Tibial artery (tissue), 4 donors: ENCODE data around the gene RBM14.
"Not testable (repeated sequence)": the region's sequence is repeated elsewhere in the genome, so short reads cannot be mapped to it uniquely, and the experiment has no call there.

Experiments
- DNase-seq, 2 donors: peaks; one replicate each; pipeline ENCODE4 v3.0.0-alpha.2; 2019
- H3K27ac ChIP-seq, 2 donors: fragments of 200-600 bp; sonication (generic) in 1 of 2; 1 replicate in 1 of 2; 2 replicates in 1 of 2; pipeline ENCODE4 v1.5.1; 2018 to 2019; ENCODE audit warnings: mild to moderate bottlenecking in 1 of 2
- H3K27me3 ChIP-seq, 2 donors: fragments of 200-600 bp; sonication (generic) in 1 of 2; one replicate each; pipeline versions ENCODE4 v1.5.1 to v1.6.0; 2016 to 2019
- H3K36me3 ChIP-seq, 3 donors: fragments of 200-600 bp; sonication (generic) in 2 of 3; one replicate each; pipeline ENCODE4 v1.5.1; 2016 to 2019; ENCODE audit warnings: mild to moderate bottlenecking in 2 of 3
- H3K4me1 ChIP-seq, 4 donors: fragments of 200-600 bp; sonication (generic) in 2 of 4; 1 replicate in 3 of 4; 2 replicates in 1 of 4; pipeline ENCODE4 v1.5.1; 2016 to 2019
- H3K4me3 ChIP-seq, 2 donors: fragments of 200-600 bp; sonication (generic) in 1 of 2; 1 replicate in 1 of 2; 2 replicates in 1 of 2; pipeline ENCODE4 v1.5.1; 2018 to 2019; ENCODE audit warnings: mild to moderate bottlenecking in 2 of 2
- H3K9me3 ChIP-seq, 3 donors: fragments of 200-600 bp; sonication (generic) in 1 of 3; one replicate each; pipeline ENCODE4 v1.5.1; 2016 to 2019
- CTCF ChIP-seq, 2 experiments: fragments of 200-600 bp in 1 of 2; fragments of 450-650 bp in 1 of 2; IDR thresholded peaks; one replicate each; pipeline ENCODE4 v1.5.1; 2017 to 2019; ENCODE audit warnings: antibody characterized with exemption in 2 of 2, mild to moderate bottlenecking in 1 of 2, moderate library complexity in 1 of 2
- intact Hi-C: fragments of 100-400 bp; cut with DNase I; formaldehyde crosslinking; loops from one replicate; pipeline ENCODE4 v1.15.0; 2023; ENCODE audit warnings: low total_unique reads

Gene RBM14

GRCh38 chr11:66603072-66603471, 13.4 kb upstream of the RBM14 start:
- no peak overlapping the region for H3K4me3 ChIP-seq
- no peak for DNase-seq
- peak overlapping the region; percentile 65 to 68 for H3K27ac ChIP-seq
- peaks cover 0 to 41% (median 19%) of the 10 kb centered on the region in 3 donors for H3K36me3 ChIP-seq
- no peak for TF ChIP-seq CTCF (IDR thresholded peaks at IDR 0.05)
- no peaks in the 10 kb centered on the region for H3K9me3 ChIP-seq
- H3K27me3 ChIP-seq, result no peaks in the 10 kb centered on the region
- intact Hi-C loops, result no loop called here
- H3K4me1 ChIP-seq, result peaks cover 0 to 41% (median 31%) of the 10 kb centered on the region in 4 donors

DNA sequence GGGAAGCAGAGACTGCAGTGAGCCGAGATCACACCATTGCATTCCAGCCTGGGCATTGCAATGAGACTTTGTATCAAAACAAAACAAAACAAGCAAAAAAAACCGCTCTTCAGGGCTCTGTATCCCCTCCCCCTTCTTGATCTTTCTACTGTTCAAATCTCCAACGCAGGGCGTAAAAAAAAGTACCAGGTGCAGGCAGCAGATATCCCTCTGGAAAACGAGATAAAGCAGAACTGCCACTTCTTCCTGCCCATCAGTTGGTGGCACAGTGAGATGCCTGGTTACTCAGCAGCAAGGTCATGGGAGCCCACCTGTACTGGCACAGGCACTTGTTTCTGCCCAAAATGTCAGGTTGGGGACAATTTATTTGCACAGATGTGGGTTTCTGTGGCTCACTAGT, 12.3 kb upstream of the RBM14 start:
- Histone ChIP-seq H3K27ac (no peak overlapping the region), H3K9me3 (no peaks in the 10 kb centered on the region), H3K27me3 (no peaks in the 10 kb centered on the region), H3K4me1 (peaks cover 0 to 48% (median 34%) of the 10 kb centered on the region in 4 donors), H3K36me3 (peaks cover 0 to 38% (median 16%) of the 10 kb centered on the region in 3 donors), H3K4me3 (no peak overlapping the region)
- intact Hi-C loops, result no loop called here
- DNase-seq, result no peak
- TF ChIP-seq CTCF (IDR thresholded peaks at IDR 0.05), result no peak

DNA sequence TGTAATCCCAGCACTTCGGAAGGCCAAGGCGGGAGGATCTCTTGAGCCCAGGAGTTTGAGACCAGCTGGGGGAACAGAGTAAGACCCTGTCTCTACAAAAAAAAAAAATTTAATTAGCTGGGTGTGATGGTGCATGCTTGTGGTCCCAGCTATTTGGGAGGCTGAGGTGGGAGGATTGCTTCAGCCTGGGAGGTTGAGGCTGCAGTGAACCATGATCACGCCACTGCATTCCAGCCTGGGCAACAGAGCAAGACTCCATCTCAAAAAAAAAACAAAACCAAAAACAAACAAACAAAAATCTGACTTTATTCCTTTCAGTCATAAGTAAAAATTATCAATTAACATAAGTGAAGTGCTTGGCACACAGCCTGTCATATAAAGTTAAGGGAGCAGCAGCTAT, 9.8 kb upstream of the RBM14 start:
- H3K27me3 ChIP-seq, intact Hi-C loops, H3K4me3 ChIP-seq, DNase-seq, H3K9me3 ChIP-seq: not testable (repeated sequence)
- peak overlapping the region; percentile 73 to 76 for H3K27ac ChIP-seq
- peaks cover 0 to 23% (median 9%) of the 10 kb centered on the region in 3 donors for H3K36me3 ChIP-seq
- H3K4me1 ChIP-seq, result peaks cover 0 to 41% (median 33%) of the 10 kb centered on the region in 4 donors

DNA sequence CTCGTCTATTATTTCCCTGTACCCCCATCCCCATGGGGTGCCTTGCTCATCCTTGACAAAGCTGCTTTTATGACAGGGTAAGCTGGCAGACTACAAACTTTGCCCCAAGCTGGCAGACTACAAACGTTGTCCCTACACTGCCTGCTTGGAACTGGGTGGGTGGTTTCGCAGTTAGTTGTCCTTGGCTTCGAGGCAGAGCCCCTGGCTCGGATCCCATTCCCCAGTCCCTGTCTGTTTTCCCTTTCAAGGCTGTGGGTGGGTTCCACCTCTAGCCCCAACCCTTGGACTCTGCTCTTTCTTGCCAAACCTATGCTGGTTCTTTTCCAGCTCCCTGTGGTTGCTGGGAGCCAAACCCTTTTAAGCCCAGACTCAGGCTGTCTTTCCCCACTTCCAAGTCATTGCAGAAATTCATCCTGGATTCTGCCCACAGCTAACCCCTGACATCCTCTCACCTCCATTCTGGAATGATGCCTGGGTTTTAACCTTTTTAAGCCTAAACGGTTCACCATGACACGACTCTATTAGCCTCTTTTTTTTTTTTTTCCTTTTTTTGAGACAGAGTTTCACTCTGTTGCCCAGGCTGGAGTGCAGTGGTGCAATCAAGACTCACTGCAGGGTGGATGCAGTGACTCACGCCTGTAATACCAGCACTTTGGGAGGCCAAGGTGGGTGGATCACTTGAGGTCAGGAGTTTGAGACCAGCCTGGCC, 9.2 kb upstream of the RBM14 start:
- TF ChIP-seq CTCF (IDR thresholded peaks at IDR 0.05), result no peak
- no peak overlapping the region for H3K4me3 ChIP-seq
- peak overlapping the region; percentile 73 to 76 for H3K27ac ChIP-seq
- no peaks in the 10 kb centered on the region for H3K27me3 ChIP-seq
- peak; percentile 80 to 94 for DNase-seq
- intact Hi-C loops, result no loop called here
- no peaks in the 10 kb centered on the region for H3K9me3 ChIP-seq
- H3K36me3 ChIP-seq, result peaks cover 0 to 23% (median 9%) of the 10 kb centered on the region in 3 donors
- peaks cover 0 to 34% (median 28%) of the 10 kb centered on the region in 4 donors for H3K4me1 ChIP-seq

GRCh38 chr11:66609721-66610617, 6.5 kb upstream of the RBM14 start:
- H3K9me3 ChIP-seq, result no peaks in the 10 kb centered on the region
- H3K27me3 ChIP-seq, result no peaks in the 10 kb centered on the region
- intact Hi-C loops, result no loop called here
- H3K36me3 ChIP-seq, result peaks cover 0 to 10% (median 9%) of the 10 kb centered on the region in 3 donors
- no peak for TF ChIP-seq CTCF (IDR thresholded peaks at IDR 0.05)
- H3K27ac ChIP-seq, result no peak overlapping the region
- DNase-seq, result no peak
- no peak overlapping the region for H3K4me3 ChIP-seq
- peaks cover 0 to 21% (median 17%) of the 10 kb centered on the region in 4 donors for H3K4me1 ChIP-seq

- TF ChIP-seq CTCF (IDR thresholded peaks at IDR 0.05), result no peak
- Histone ChIP-seq H3K4me3 (no peak overlapping the region), H3K27me3 (no peaks in the 10 kb centered on the region), H3K4me1 (peaks cover 0 to 22% (median 17%) of the 10 kb centered on the region in 4 donors), H3K27ac (no peak overlapping the region), H3K9me3 (no peaks in the 10 kb centered on the region), H3K36me3 (no peaks in the 10 kb centered on the region)
- intact Hi-C loops, result no loop called here
- no peak for DNase-seq
Observed at GRCh38 chr11:66612458-66612857, 4.0 kb upstream of the RBM14 start.
